Ovary (tissue), 3 donors: Measurements from ENCODE around the gene MUC2.

Experiments used
- CTCF ChIP-seq, 3 donors: fragments of 450-650 bp in 2 of 3; fragments of 200-600 bp in 1 of 3; IDR thresholded peaks; one replicate each; pipeline versions ENCODE4 v1.5.1 to v1.8.0; 2016 to 2022; ENCODE audit warnings: antibody characterized with exemption in 3 of 3, mild to moderate bottlenecking in 1 of 3
- EP300 ChIP-seq: sonication (generic); formaldehyde crosslinking; IDR thresholded peaks from one replicate; pipeline ENCODE4 v1.6.1; 2017; ENCODE audit warnings: antibody characterized with exemption
- donor health status: DM: no; HTN: no; CAD: no.

GRCh38 chr11:1026641-1027482 lies 47.8 kb upstream of the MUC2 start:
- TF ChIP-seq CTCF (IDR thresholded peaks at IDR 0.05), result no peak
- no peak for TF ChIP-seq EP300
